Ascending aorta (tissue), 2 donors: ENCODE results near the gene SUSD3. TPM values are rescaled to one million over a fixed set of nuclear protein-coding genes. Genes with fewer than 3 reads are reported as not detected.
A peak's percentile ranks its signal among the peaks of the same experiment; 100 is the strongest.

Experiments used
- DNase-seq, 2 donors: peaks; one replicate each; pipeline ENCODE4 v3.0.0-alpha.2; 2019; ENCODE audit warnings: low spot score in 2 of 2
- H3K27ac ChIP-seq, 2 donors: fragments of 200-600 bp; sonication (generic); one replicate each; pipeline ENCODE4 v1.5.1; 2016 to 2017; ENCODE audit warnings: mild to moderate bottlenecking in 1 of 2
- H3K27me3 ChIP-seq: fragments of 200-600 bp; sonication (generic); one replicate; pipeline ENCODE4 v1.5.1; 2017
- H3K36me3 ChIP-seq, 2 donors: fragments of 200-600 bp; sonication (generic); one replicate each; pipeline ENCODE4 v1.5.1; 2016
- H3K4me1 ChIP-seq, 2 donors: fragments of 200-600 bp; sonication (generic); one replicate each; pipeline ENCODE4 v1.5.1; 2016 to 2017; ENCODE audit warnings: mild to moderate bottlenecking in 1 of 2
- H3K4me3 ChIP-seq, 2 donors: fragments of 200-600 bp; sonication (generic); one replicate each; pipeline ENCODE4 v1.5.1; 2016 to 2017; ENCODE audit warnings: mild to moderate bottlenecking in 1 of 2
- H3K9me3 ChIP-seq, 2 donors: fragments of 200-600 bp; sonication (generic); one replicate each; pipeline ENCODE4 v1.5.1; 2016
- CTCF ChIP-seq, 3 experiments: fragments of 200-600 bp in 2 of 3; fragments of 450-650 bp in 1 of 3; sonication (generic) in 2 of 3; IDR thresholded peaks; one replicate each; pipeline ENCODE4 v1.5.1; 2016 to 2019; ENCODE audit warnings: antibody characterized with exemption in 3 of 3, mild to moderate bottlenecking in 1 of 3, moderate library complexity in 1 of 3
- intact Hi-C: fragments of 100-400 bp; cut with DNase I; formaldehyde crosslinking; loops from one replicate; pipeline ENCODE4 v1.15.1; 2023
- total RNA-seq: library from RNA; depleted of rRNA; stranded (reverse); fragments of >200 nt; gene quantifications from one replicate; pipeline ENCODE4 v1.1.0, GENCODE V29; 2016

Gene SUSD3
- total RNA-seq, 1 donor from 2014 or later = not detected

GRCh38 chr9:93059011-93059714, 662 bp downstream of the SUSD3 start:
- DNase-seq = peak in 1 of 2 donors; percentile 64
- no peaks in the 10 kb centered on the region for H3K36me3 ChIP-seq
- no peak for TF ChIP-seq CTCF (IDR thresholded peaks at IDR 0.05)
- H3K27ac ChIP-seq = peak overlapping the region; percentile 90 to 92
- peaks cover 25 to 46% of the 10 kb centered on the region in 2 donors for H3K4me1 ChIP-seq
- H3K4me3 ChIP-seq = peak overlapping the region; percentile 64 to 74
- H3K27me3 ChIP-seq = no peaks in the 10 kb centered on the region
- intact Hi-C loops = loop anchor here (2.0 to 5.0 kb wide), 2 partner anchors 57 to 74 kb away; no protein-coding TSS in a partner anchor
- no peaks in the 10 kb centered on the region for H3K9me3 ChIP-seq

GRCh38 chr9:93059715-93060578, 1.4 kb downstream of the SUSD3 start:
- peak overlapping the region; percentile 64 to 74 for H3K4me3 ChIP-seq
- DNase-seq = peak in 1 of 2 donors; percentile 58
- no peak for TF ChIP-seq CTCF (IDR thresholded peaks at IDR 0.05)
- H3K9me3 ChIP-seq = no peaks in the 10 kb centered on the region
- intact Hi-C loops = loop anchor here (2.0 to 5.0 kb wide), 2 partner anchors 58 to 73 kb away; no protein-coding TSS in a partner anchor
- no peaks in the 10 kb centered on the region for H3K36me3 ChIP-seq
- H3K4me1 ChIP-seq = peaks cover 19 to 41% of the 10 kb centered on the region in 2 donors
- peak overlapping the region; percentile 90 to 92 for H3K27ac ChIP-seq
- H3K27me3 ChIP-seq = no peaks in the 10 kb centered on the region

- H3K4me1 ChIP-seq = peaks cover 22 to 38% of the 10 kb centered on the region in 2 donors
- peak in 1 of 2 donors; percentile 76 for DNase-seq
- TF ChIP-seq CTCF (IDR thresholded peaks at IDR 0.05) = no peak
- intact Hi-C loops = no loop called here
- H3K36me3 ChIP-seq = no peaks in the 10 kb centered on the region
- H3K27ac ChIP-seq = peak overlapping the region; percentile 90 to 92
- no peaks in the 10 kb centered on the region for H3K27me3 ChIP-seq
- no peak overlapping the region for H3K4me3 ChIP-seq
- H3K9me3 ChIP-seq = no peaks in the 10 kb centered on the region
Observed at GRCh38 chr9:93060746-93061259, 2.3 kb downstream of the SUSD3 start.

GRCh38 chr9:93061260-93061751, 2.8 kb downstream of the SUSD3 start:
- intact Hi-C loops = no loop called here
- Histone ChIP-seq H3K4me1 (peaks cover 22 to 38% of the 10 kb centered on the region in 2 donors), H3K4me3 (no peak overlapping the region), H3K27me3 (no peaks in the 10 kb centered on the region), H3K36me3 (no peaks in the 10 kb centered on the region), H3K27ac (peak overlapping the region in 1 of 2 donors; percentile 92), H3K9me3 (no peaks in the 10 kb centered on the region)
- TF ChIP-seq CTCF (IDR thresholded peaks at IDR 0.05) = no peak
- DNase-seq = no peak
